SK-N-SH (cell line): ENCODE data around the gene ADCY1. TPM values are rescaled to one million over a fixed set of nuclear protein-coding genes. Genes with fewer than 3 reads are reported as not detected.
"Not testable (repeated sequence)": the region's sequence is repeated elsewhere in the genome, so short reads cannot be mapped to it uniquely, and the experiment has no call there.

Experiments
- CTCF ChIA-PET: fragments of 300-600, 350-600 bp; formaldehyde crosslinking; extraction: SDS; loops from one replicate; lab custom pipeline; 2021; lab: Yijun Ruan, JAX
- POLR2A ChIA-PET: fragments of 350-600 bp; sonication (Branson Sonifier 250); formaldehyde crosslinking; extraction: SDS; loops from one replicate; lab custom pipeline; 2020; ENCODE audit warnings: antibody characterized with exemption, inconsistent platforms; lab: Yijun Ruan, JAX
- DNase-seq: peaks from one replicate; pipeline ENCODE4 v3.0.0; 2012
- H2AFZ ChIP-seq: fragments of 200-600 bp; sonication (generic); 2 replicates; pipeline ENCODE4 v1.8.1; 2016; ENCODE audit warnings: antibody characterized with exemption, mild to moderate bottlenecking, low read depth
- H3F3A ChIP-seq: fragments of 200-600 bp; sonication (generic); replicated peaks from 2 replicates; pipeline ENCODE3; 2016; ENCODE audit warnings: antibody characterized with exemption, mild to moderate bottlenecking; ENCODE audit not compliant: insufficient read depth
- H3K27ac ChIP-seq, 2 experiments: fragments of 200-500 bp in 1 of 2; fragments of 200-600 bp in 1 of 2; sonication (Bioruptor generic) in 1 of 2; sonication (generic), shearing (Covaris generic) in 1 of 2; 2 replicates each; pipeline versions ENCODE4 v1.5.1 to v1.6.1; 2014 to 2016; ENCODE audit warnings: low read depth in 2 of 2, inconsistent platforms in 1 of 2, low read length in 1 of 2, mild to moderate bottlenecking in 1 of 2, mixed read lengths in 1 of 2
- H3K27me3 ChIP-seq: fragments of 200-600 bp; sonication (generic), shearing (Covaris generic); 2 replicates; pipeline ENCODE4 v1.6.1; 2016; ENCODE audit warnings: mixed run types; ENCODE audit not compliant: insufficient read depth
- H3K36me3 ChIP-seq, 2 experiments: fragments of 200-500 bp in 1 of 2; fragments of 200-600 bp in 1 of 2; sonication (Bioruptor generic) in 1 of 2; sonication (generic) in 1 of 2; replicated peaks in 1 of 2; 2 replicates each; pipeline versions ENCODE3 to v1.5.1; 2014 to 2016; ENCODE audit warnings: low read length in 1 of 2, mild to moderate bottlenecking in 1 of 2; ENCODE audit not compliant: insufficient read depth in 2 of 2, control insufficient read depth in 1 of 2
- H3K4me1 ChIP-seq, 2 experiments: fragments of 200-500 bp in 1 of 2; fragments of 200-600 bp in 1 of 2; sonication (Bioruptor generic) in 1 of 2; sonication (generic), shearing (Covaris generic) in 1 of 2; 2 replicates each; pipeline versions ENCODE4 v1.5.1 to v1.6.1; 2014 to 2016; ENCODE audit warnings: low read depth in 1 of 2, low read length in 1 of 2, mixed run types in 1 of 2; ENCODE audit not compliant: insufficient read depth in 2 of 2, control insufficient read depth in 1 of 2
- H3K4me2 ChIP-seq: fragments of 200-600 bp; sonication (generic), shearing (Covaris generic); 2 replicates; pipeline ENCODE4 v1.6.1; 2017; ENCODE audit warnings: mixed run types
- H3K4me3 ChIP-seq, 2 experiments: fragments of 200-500 bp in 1 of 2; fragments of 200-600 bp in 1 of 2; sonication (Bioruptor generic) in 1 of 2; sonication (generic), shearing (Covaris generic) in 1 of 2; 2 replicates each; pipeline versions ENCODE4 v1.5.1 to v1.8.1; 2014 to 2016; ENCODE audit warnings: low read depth in 2 of 2, inconsistent platforms in 1 of 2, low read length in 1 of 2, mild to moderate bottlenecking in 1 of 2, mixed read lengths in 1 of 2, moderate library complexity in 1 of 2
- H3K79me2 ChIP-seq: fragments of 200-600 bp; sonication (generic); 2 replicates; pipeline ENCODE4 v1.8.1; 2017; ENCODE audit warnings: mild to moderate bottlenecking; ENCODE audit not compliant: insufficient read depth
- H3K9ac ChIP-seq: fragments of 200-600 bp; sonication (generic); 2 replicates; pipeline ENCODE4 v1.6.1; 2017; ENCODE audit warnings: mixed run types
- H3K9me2 ChIP-seq: fragments of 200-600 bp; sonication (generic); 2 replicates; pipeline ENCODE4 v1.6.1; 2017; ENCODE audit warnings: mixed run types
- H3K9me3 ChIP-seq: fragments of 200-600 bp; sonication (generic); 2 replicates; pipeline ENCODE4 v1.6.1; 2017; ENCODE audit warnings: mixed run types, mild to moderate bottlenecking, moderate library complexity
- H4K20me1 ChIP-seq: fragments of 200-600 bp; sonication (generic); 2 replicates; pipeline ENCODE4 v1.6.1; 2017; ENCODE audit warnings: mild to moderate bottlenecking, mixed run types; ENCODE audit not compliant: insufficient read depth
- RAD21 ChIP-seq: IDR thresholded peaks from 2 replicates; pipeline ENCODE4 v1.6.1; 2012; ENCODE audit warnings: mild to moderate bottlenecking, low read length
- SMC3 ChIP-seq: IDR thresholded peaks from 2 replicates; pipeline ENCODE4 v1.6.1; 2012; ENCODE audit warnings: low read depth, low read length, improper control_type of control experiment
- WGBS: methylation state at CpG from one replicate; pipeline ENCODE4 v1.1.6; 2017; ENCODE audit warnings: low lambda C conversion rate; 5-methylcytosine and 5-hydroxymethylcytosine counted together
- polyA plus RNA-seq, 3 experiments: library from polyadenylated mRNA; depleted of rRNA; stranded (reverse); fragments of >200 nt; gene quantifications; 2 replicates each; pipeline ENCODE4 v1.2.3, GENCODE V29; 2012
- TF ChIP-seq, protein P1 (sequence below): fragments of 200-600 bp; sonication (generic); IDR thresholded peaks from 2 replicates; pipeline ENCODE4 v1.6.1; 2017; ENCODE audit warnings: antibody characterized with exemption, mild to moderate bottlenecking, moderate library complexity

The ADCY1 gene
- polyA plus RNA-seq, 1 of the 3 experiments (the other 2 are of a cell fraction): 0.16 TPM

DNA sequence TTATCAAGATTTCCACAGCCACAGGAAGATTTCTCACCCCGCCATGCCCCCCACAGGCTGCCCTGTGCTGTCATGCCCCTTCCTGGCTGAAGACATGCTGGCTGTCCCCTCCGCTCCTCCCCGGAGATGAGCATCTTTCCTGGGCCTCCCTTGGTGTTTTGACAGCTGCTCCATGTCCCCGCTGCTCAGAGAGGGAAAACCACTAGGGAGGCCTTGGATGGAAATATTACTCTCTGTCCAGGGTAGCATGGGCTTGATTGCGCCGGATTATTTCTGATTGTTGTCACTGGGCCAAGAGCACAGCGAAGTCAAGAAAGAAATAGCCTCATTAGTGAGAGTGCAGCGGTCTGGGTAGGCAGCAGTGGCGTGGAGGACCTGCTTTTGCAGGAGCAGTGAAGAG, 164.8 kb downstream of the ADCY1 start:
- POLR2A ChIA-PET, H3K4me2 ChIP-seq, H4K20me1 ChIP-seq, H3K9me2 ChIP-seq, H3F3A ChIP-seq, H3K9ac ChIP-seq, DNase-seq, H3K9me3 ChIP-seq, H3K4me3 ChIP-seq, H3K27ac ChIP-seq, CTCF ChIA-PET, H3K4me1 ChIP-seq, H2AFZ ChIP-seq, H3K79me2 ChIP-seq, H3K27me3 ChIP-seq: not testable (repeated sequence)
- WGBS: 87% methylated on average over 9 of the region's 9 CpGs
- H3K36me3 ChIP-seq: peaks cover 27 to 49% of the 10 kb centered on the region in 2 experiments

DNA sequence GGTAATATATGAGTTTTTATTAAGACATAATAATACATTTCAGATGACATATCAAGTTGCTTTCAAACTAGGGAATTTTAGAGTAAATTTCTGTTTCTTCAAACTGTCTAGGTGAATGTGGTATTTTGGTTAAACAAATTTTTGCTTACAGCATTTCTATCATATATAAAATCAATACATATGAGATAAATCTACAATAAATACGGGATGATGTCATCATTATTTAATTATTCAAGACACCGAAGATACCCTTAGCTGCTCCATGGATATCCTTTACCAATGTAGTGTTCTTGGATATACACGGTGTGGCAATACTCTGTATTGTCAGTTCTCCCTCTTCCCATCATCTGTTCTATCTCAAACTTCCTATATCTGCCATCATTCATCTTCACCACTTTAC, 166.4 kb downstream of the ADCY1 start:
- H3K4me2 ChIP-seq, H3K27me3 ChIP-seq, H3K9me2 ChIP-seq, H3K9me3 ChIP-seq, H2AFZ ChIP-seq, CTCF ChIA-PET, H3K79me2 ChIP-seq, H3F3A ChIP-seq, H3K4me1 ChIP-seq, DNase-seq, H4K20me1 ChIP-seq, H3K4me3 ChIP-seq, H3K9ac ChIP-seq, POLR2A ChIA-PET, H3K27ac ChIP-seq: not testable (repeated sequence)
- H3K36me3 ChIP-seq: peaks cover 34 to 46% of the 10 kb centered on the region in 2 experiments
- WGBS: 96% methylated on average over 3 of the region's 3 CpGs

DNA sequence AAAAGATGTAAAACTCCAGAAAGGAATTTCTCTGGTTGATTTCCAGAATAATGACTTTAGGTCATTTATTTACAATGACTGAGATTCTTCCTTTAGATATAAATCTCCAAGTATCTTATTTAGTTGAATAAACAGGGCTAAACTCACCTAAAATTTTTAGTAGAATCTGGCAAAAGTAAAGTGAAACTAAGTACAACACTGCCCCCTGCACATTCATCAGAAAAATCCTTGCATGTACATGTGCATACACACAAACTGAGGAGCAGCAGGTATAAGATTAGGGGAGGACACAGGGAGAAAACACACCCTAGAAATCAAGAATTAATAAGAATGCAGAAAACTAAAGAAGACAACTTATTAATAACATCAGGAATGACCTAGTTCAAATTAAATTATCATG, 174.8 kb downstream of the ADCY1 start:
- POLR2A ChIA-PET, H3K4me2 ChIP-seq, H3K4me3 ChIP-seq, DNase-seq, H2AFZ ChIP-seq, H3K9me2 ChIP-seq, H3K27ac ChIP-seq, H3K9me3 ChIP-seq, H3K79me2 ChIP-seq, H3K9ac ChIP-seq, H3F3A ChIP-seq, H3K27me3 ChIP-seq, H4K20me1 ChIP-seq, H3K4me1 ChIP-seq: not testable (repeated sequence)
- H3K36me3 ChIP-seq: peaks cover 46 to 75% of the 10 kb centered on the region in 2 experiments
- CTCF ChIA-PET: interaction anchor here (0.7 kb wide), 1 partner anchor 533 kb away, joined by 5 read pairs; no protein-coding TSS in a partner anchor
- TF ChIP-seq SMC3: peak; percentile 8; the same call in 1 of the 2 replicates
- TF ChIP-seq RAD21: peak; percentile 54
- TF ChIP-seq, protein P1, sequence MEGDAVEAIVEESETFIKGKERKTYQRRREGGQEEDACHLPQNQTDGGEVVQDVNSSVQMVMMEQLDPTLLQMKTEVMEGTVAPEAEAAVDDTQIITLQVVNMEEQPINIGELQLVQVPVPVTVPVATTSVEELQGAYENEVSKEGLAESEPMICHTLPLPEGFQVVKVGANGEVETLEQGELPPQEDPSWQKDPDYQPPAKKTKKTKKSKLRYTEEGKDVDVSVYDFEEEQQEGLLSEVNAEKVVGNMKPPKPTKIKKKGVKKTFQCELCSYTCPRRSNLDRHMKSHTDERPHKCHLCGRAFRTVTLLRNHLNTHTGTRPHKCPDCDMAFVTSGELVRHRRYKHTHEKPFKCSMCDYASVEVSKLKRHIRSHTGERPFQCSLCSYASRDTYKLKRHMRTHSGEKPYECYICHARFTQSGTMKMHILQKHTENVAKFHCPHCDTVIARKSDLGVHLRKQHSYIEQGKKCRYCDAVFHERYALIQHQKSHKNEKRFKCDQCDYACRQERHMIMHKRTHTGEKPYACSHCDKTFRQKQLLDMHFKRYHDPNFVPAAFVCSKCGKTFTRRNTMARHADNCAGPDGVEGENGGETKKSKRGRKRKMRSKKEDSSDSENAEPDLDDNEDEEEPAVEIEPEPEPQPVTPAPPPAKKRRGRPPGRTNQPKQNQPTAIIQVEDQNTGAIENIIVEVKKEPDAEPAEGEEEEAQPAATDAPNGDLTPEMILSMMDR: peak; percentile 54

DNA sequence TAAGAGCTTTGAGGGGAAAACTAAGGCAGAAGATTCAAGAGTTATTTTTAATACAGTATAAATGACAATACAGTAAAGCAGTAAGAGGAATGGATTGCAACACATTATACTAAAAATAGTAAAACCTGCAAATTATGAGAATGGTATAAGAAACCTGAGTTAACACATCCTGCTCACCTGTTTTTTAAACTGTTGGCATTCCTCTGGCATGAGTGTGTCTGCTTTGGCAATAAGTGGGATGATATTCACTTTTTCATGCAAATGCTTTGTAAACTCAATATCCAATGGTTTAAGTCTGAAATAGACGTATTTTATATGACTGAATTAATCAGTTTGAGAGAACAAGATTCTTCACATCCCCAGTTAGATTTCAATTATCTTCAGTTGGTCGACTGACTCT, 177.2 kb downstream of the ADCY1 start:
- H3K4me2 ChIP-seq, CTCF ChIA-PET, H3F3A ChIP-seq, H3K27ac ChIP-seq, H3K9me2 ChIP-seq, H3K27me3 ChIP-seq, H3K4me3 ChIP-seq, H3K79me2 ChIP-seq, H4K20me1 ChIP-seq, H3K4me1 ChIP-seq, H3K9me3 ChIP-seq, H3K9ac ChIP-seq, H2AFZ ChIP-seq, DNase-seq: not testable (repeated sequence)
- H3K36me3 ChIP-seq: peaks cover 29 to 77% of the 10 kb centered on the region in 2 experiments
- WGBS: 85% methylated on average over 2 of the region's 2 CpGs
- POLR2A ChIA-PET: interaction anchor here (0.7 kb wide), 1 partner anchor 291 kb away, joined by 4 read pairs; no protein-coding TSS in a partner anchor

DNA sequence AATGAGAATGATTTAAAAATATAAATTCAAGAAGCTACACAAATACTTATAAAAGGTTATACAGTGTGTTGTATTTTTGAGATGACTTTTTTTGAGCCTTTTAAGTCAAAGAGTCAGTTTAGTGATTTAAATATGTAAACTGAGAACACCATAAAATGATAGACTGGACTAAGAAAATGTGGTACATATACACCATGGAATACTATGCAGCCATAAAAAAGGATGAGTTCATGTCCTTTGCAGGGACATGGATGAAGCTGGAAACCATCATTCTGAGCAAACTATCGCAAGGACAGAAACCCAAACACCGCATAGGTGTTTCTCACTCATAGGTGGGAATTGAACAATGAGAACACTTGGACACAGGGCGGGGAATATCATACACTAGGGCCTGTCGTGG, 182.2 kb downstream of the ADCY1 start:
- CTCF ChIA-PET, H3K27ac ChIP-seq, H3K27me3 ChIP-seq, H3K9me3 ChIP-seq, H4K20me1 ChIP-seq, H3K4me3 ChIP-seq, H3F3A ChIP-seq, H3K9me2 ChIP-seq, POLR2A ChIA-PET, DNase-seq, H3K9ac ChIP-seq, H2AFZ ChIP-seq, H3K4me2 ChIP-seq: not testable (repeated sequence)
- Histone ChIP-seq H3K79me2 (peaks cover 27% of the 10 kb centered on the region), H3K36me3 (peaks cover 10 to 42% of the 10 kb centered on the region in 2 experiments), H3K4me1 (peaks cover 0 to 11% of the 10 kb centered on the region in 2 experiments; a peak in 2 of 4 replicates)
- 99% methylated on average over 4 of the region's 4 CpGs for WGBS
